ENCODE measurements around the gene RNF128. TPM values are rescaled to one million over a fixed set of nuclear protein-coding genes. Genes with fewer than 3 reads are reported as not detected.

The RNF128 gene
- total RNA-seq, 4 donors from 2014 or later, result 1.7 to 81.1 (median 53.3) TPM

DNA sequence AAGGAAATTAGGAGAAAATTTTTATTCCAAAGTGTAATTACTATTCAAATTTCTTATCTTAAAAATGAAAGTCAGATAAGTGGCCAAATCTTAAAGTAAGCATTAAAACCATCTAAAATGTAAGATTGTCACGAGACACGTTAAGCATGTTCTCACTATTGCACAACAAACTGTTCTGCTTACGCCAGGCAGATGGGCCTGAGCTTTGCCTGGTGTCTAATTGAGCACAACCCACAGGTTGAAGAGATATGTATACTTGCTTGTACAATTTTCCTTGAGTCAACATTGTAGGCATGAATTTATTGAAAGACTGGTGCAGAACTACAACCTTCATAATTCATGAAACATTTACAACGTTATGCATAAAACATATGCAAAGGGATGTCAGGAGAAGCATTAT, 3.9 kb downstream of the RNF128 start:
- H3K27ac ChIP-seq, result no peak overlapping the region
- no peaks in the 10 kb centered on the region for H3K27me3 ChIP-seq
- TF ChIP-seq POLR2A (IDR thresholded peaks at IDR 0.05) (no peak), CTCF (IDR thresholded peaks at IDR 0.05) (no peak)
- no peak for DNase-seq
- no peaks in the 10 kb centered on the region for H3K36me3 ChIP-seq
- no peaks in the 10 kb centered on the region for H3K9me3 ChIP-seq
- no peaks in the 10 kb centered on the region for H3K4me1 ChIP-seq
- no peak overlapping the region for H3K4me3 ChIP-seq

DNA sequence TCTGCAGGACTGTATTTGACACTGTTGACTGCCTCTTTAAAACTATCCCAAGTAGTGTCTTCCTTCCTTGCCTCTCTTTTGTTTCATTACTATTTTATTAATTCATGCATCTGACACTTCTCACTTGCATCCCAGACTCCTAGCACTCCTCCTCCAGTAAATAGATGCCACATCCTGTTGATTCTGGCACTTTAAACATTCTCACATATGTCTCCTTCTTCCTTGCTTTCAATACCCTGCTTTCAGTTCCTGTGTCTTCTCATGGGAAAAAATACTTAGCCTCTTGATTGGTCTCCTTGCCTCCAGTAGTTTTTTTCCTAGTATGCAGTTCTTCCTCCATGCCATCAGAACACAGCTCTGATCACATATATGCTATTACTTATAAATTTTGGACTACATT, 5.1 kb downstream of the RNF128 start:
- no peak overlapping the region for H3K27ac ChIP-seq
- H3K4me1 ChIP-seq, result no peaks in the 10 kb centered on the region
- no peaks in the 10 kb centered on the region for H3K27me3 ChIP-seq
- no peaks in the 10 kb centered on the region for H3K36me3 ChIP-seq
- H3K4me3 ChIP-seq, result no peak overlapping the region
- H3K9me3 ChIP-seq, result no peaks in the 10 kb centered on the region
- no peak for DNase-seq
- TF ChIP-seq POLR2A (IDR thresholded peaks at IDR 0.05) (no peak), CTCF (IDR thresholded peaks at IDR 0.05) (no peak)

DNA sequence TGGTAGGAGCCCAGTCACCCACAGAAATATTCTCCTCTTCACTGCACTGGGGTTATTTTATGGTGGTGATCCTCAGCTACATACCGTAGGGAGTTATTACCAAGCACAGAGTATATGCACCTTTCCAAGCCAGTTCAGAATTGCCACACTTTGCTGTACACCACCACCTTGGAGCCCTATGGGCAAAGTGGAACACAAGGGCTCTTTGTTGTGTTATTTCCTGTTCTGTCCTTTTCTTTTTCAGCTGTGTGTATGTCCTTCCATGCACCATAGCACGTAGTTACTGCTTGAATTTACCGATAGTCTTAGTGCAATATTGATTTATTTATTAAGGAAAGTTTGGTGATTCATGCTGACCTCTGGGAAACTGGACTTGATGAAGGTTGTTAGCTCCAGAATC, 8.3 kb downstream of the RNF128 start:
- DNase-seq, result no peak
- no peak for TF ChIP-seq POLR2A (IDR thresholded peaks at IDR 0.05)
- TF ChIP-seq CTCF (IDR thresholded peaks at IDR 0.05), result no peak
- H3K4me1 ChIP-seq, result no peaks in the 10 kb centered on the region

DNA sequence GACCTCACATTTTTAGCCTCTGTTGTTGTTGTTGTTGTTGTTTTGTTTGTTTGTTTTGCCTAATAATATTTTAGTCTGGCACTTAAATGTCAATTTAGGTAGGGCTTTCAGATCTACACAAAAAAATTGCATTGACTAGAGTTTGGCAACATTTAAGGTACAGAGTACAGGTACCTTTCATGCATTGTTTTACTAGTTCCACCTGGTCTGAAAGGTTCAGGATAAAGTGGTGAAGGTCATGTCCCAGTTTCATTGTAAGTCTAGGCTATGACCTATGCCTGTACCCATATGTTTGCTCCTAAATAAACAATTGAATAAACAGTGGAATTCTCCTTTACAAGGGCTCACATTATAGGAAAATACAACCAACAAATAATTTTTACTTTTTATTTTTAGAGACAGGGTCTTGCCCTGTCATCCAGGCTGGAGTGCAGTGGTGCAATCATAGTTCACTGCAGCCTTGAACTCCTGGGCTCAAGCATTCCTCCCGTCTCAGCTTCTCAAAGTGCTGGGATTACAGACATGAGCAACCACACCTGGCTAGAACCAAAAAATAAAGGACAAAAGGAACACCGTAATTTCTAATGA, 13.8 kb downstream of the RNF128 start:
- no peaks in the 10 kb centered on the region for H3K4me1 ChIP-seq
- H3K36me3 ChIP-seq, result no peaks in the 10 kb centered on the region
- H3K27me3 ChIP-seq, result no peaks in the 10 kb centered on the region
- TF ChIP-seq POLR2A (IDR thresholded peaks at IDR 0.05) (no peak), CTCF (IDR thresholded peaks at IDR 0.05) (no peak)
- no peak overlapping the region for H3K4me3 ChIP-seq
- no peak overlapping the region for H3K27ac ChIP-seq
- DNase-seq, result no peak
- H3K9me3 ChIP-seq, result no peaks in the 10 kb centered on the region

More for the DNA sequence above, 8.3 kb downstream of the RNF128 start:
- Histone ChIP-seq H3K9me3 (no peaks in the 10 kb centered on the region), H3K27ac (no peak overlapping the region), H3K4me3 (no peak overlapping the region), H3K36me3 (no peaks in the 10 kb centered on the region), H3K27me3 (no peaks in the 10 kb centered on the region)

GRCh38 chrX:106742193-106742592, 15.7 kb downstream of the RNF128 start:
- H3K27ac ChIP-seq, result no peak overlapping the region
- H3K27me3 ChIP-seq, result no peaks in the 10 kb centered on the region

More at GRCh38 chrX:106742193-106742592, 15.7 kb downstream of the RNF128 start:
- no peak for DNase-seq
- Histone ChIP-seq H3K4me1 (no peaks in the 10 kb centered on the region), H3K4me3 (no peak overlapping the region), H3K36me3 (no peaks in the 10 kb centered on the region), H3K9me3 (no peaks in the 10 kb centered on the region)
- TF ChIP-seq CTCF (IDR thresholded peaks at IDR 0.05), result no peak
- no peak for TF ChIP-seq POLR2A (IDR thresholded peaks at IDR 0.05)
